ENCODE measurements around the gene HPRT1. TPM values are rescaled to one million over a fixed set of nuclear protein-coding genes. Genes with fewer than 3 reads are reported as not detected.
A peak's percentile ranks its signal among the peaks of the same experiment; 100 is the strongest.

The HPRT1 gene
- total RNA-seq, 2 donors from 2014 or later, result 19.0 to 20.0 TPM

DNA sequence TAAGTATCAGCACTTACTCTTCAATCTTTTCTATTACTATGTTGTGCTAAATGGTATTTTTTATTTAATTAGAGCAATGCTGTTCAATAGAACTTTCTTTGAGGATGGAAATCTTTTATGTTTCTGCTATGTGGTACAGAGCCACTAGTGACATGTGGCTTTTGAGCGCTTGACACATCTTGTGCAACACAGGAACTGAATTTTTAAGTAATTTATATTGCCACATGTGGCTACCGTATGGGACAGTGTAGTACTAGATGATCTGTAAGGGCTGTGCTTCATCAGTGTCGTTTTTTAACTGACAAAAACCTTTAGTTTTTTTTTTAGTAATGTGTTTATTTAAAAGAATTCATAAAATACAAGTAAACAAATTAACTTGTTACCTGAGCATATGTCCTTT lies 22.4 kb downstream of the HPRT1 start:
- peaks cover 27% of the 10 kb centered on the region for H3K9me3 Mint-ChIP-seq
- no peak overlapping the region for H3K4me3 ChIP-seq (ENCODE audit: low read length)
- no peak overlapping the region for H3K27ac Mint-ChIP-seq
- no peaks in the 10 kb centered on the region for H3K36me3 ChIP-seq (ENCODE audit: control insufficient read depth, insufficient read depth, low read length)
- H3K36me3 Mint-ChIP-seq (ENCODE audit: low read depth), result peaks cover 15% of the 10 kb centered on the region
- H3K4me3 Mint-ChIP-seq, result no peak overlapping the region
- no peak overlapping the region for H3K27ac ChIP-seq (ENCODE audit: low read depth, low read length)
- no peak for DNase-seq
- H3K27me3 ChIP-seq (ENCODE audit: control insufficient read depth, insufficient read depth, low read length, poor library complexity, severe bottlenecking), result no peaks in the 10 kb centered on the region
- no peak overlapping the region for H3K9ac ChIP-seq (ENCODE audit: extremely low read depth, low read length, poor library complexity, severe bottlenecking)
- no peaks in the 10 kb centered on the region for H3K27me3 Mint-ChIP-seq (ENCODE audit: insufficient read depth)
- no peaks in the 10 kb centered on the region for H3K9me3 ChIP-seq (ENCODE audit: control insufficient read depth, low read length)
- no peaks in the 10 kb centered on the region for H3K4me1 Mint-ChIP-seq
- no peaks in the 10 kb centered on the region for H3K4me1 ChIP-seq (ENCODE audit: control insufficient read depth, insufficient read depth, low read length)
- WGBS, 2 experiments (ENCODE audit: insufficient coverage in 1 of 2, insufficient read length in 1 of 2), result 80 to 94% methylated on average over 1 to 2 of the region's 3 CpGs
- TF ChIP-seq, protein P1, sequence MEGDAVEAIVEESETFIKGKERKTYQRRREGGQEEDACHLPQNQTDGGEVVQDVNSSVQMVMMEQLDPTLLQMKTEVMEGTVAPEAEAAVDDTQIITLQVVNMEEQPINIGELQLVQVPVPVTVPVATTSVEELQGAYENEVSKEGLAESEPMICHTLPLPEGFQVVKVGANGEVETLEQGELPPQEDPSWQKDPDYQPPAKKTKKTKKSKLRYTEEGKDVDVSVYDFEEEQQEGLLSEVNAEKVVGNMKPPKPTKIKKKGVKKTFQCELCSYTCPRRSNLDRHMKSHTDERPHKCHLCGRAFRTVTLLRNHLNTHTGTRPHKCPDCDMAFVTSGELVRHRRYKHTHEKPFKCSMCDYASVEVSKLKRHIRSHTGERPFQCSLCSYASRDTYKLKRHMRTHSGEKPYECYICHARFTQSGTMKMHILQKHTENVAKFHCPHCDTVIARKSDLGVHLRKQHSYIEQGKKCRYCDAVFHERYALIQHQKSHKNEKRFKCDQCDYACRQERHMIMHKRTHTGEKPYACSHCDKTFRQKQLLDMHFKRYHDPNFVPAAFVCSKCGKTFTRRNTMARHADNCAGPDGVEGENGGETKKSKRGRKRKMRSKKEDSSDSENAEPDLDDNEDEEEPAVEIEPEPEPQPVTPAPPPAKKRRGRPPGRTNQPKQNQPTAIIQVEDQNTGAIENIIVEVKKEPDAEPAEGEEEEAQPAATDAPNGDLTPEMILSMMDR (conservative IDR thresholded peaks at IDR 0.05), result no peak

DNA sequence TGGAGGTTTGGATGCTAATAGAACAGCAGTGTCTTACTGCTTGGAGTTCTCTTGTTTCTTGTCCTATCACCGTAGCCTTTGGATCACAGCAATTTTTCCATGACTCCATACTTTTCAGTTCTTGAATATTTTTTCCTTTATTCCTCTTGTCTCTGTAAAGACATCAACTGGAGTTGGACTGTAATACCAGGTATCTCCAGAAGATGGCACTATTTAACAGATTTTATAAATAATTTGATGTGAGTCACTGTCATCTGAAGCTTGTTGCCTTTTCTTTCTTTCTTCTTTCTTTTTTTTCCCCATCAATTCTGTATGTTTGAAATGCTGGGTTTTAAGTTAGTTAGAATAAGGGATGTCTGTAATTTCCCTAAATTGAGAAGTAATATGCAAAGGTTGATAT lies 24.1 kb downstream of the HPRT1 start:
- Histone ChIP-seq H3K9ac (ENCODE audit: extremely low read depth, low read length, poor library complexity, severe bottlenecking) (no peak overlapping the region), H3K4me1 (ENCODE audit: control insufficient read depth, insufficient read depth, low read length) (no peaks in the 10 kb centered on the region), H3K27ac (ENCODE audit: low read depth, low read length) (no peak overlapping the region), H3K4me3 (ENCODE audit: low read length) (no peak overlapping the region), H3K27me3 (ENCODE audit: control insufficient read depth, insufficient read depth, low read length, poor library complexity, severe bottlenecking) (no peaks in the 10 kb centered on the region), H3K36me3 (ENCODE audit: control insufficient read depth, insufficient read depth, low read length) (no peaks in the 10 kb centered on the region), H3K9me3 (ENCODE audit: control insufficient read depth, low read length) (no peaks in the 10 kb centered on the region)
- TF ChIP-seq, protein P1 (conservative IDR thresholded peaks at IDR 0.05), result peak; percentile 75
- H3K4me1 Mint-ChIP-seq, result no peaks in the 10 kb centered on the region
- WGBS, 2 experiments (ENCODE audit: insufficient coverage in 1 of 2, insufficient read length in 1 of 2), result 75% methylated on average over 1 of the region's 1 CpG; no CpG with 5 or more reads in 1 of the 2 experiments
- H3K36me3 Mint-ChIP-seq (ENCODE audit: low read depth), result peaks cover 11% of the 10 kb centered on the region
- H3K9me3 Mint-ChIP-seq, result peaks cover 21% of the 10 kb centered on the region
- H3K4me3 Mint-ChIP-seq, result no peak overlapping the region
- DNase-seq, result no peak
- H3K27me3 Mint-ChIP-seq (ENCODE audit: insufficient read depth), result no peaks in the 10 kb centered on the region
- H3K27ac Mint-ChIP-seq, result no peak overlapping the region

DNA sequence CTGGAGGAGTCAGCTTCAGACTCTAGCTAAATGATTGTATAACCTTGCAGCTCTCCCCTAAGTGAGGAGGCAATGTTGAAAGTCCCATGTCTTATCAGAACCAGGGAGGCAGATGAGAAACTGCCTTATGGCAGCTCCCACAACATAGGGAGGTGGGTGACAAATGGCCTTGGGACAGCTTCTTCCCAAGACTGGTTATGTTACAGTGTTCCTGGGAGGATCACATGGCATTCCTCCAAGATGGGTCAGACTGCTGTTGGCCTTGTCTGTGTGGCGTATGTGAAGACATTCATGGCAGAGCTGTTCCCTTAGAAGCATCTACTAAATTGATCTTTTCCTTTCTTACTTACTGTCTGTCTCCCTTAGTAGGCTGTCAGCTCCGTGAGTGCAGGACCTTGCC lies 42.0 kb downstream of the HPRT1 start:
- Histone ChIP-seq H3K9me3 (ENCODE audit: control insufficient read depth, low read length) (no peaks in the 10 kb centered on the region), H3K4me3 (ENCODE audit: low read length) (no peak overlapping the region), H3K36me3 (ENCODE audit: control insufficient read depth, insufficient read depth, low read length) (no peaks in the 10 kb centered on the region), H3K9ac (ENCODE audit: extremely low read depth, low read length, poor library complexity, severe bottlenecking) (no peak overlapping the region), H3K27me3 (ENCODE audit: control insufficient read depth, insufficient read depth, low read length, poor library complexity, severe bottlenecking) (no peaks in the 10 kb centered on the region), H3K4me1 (ENCODE audit: control insufficient read depth, insufficient read depth, low read length) (no peaks in the 10 kb centered on the region), H3K27ac (ENCODE audit: low read depth, low read length) (no peak overlapping the region)
- Mint-ChIP-seq H3K9me3 (peaks cover 56% of the 10 kb centered on the region), H3K27me3 (ENCODE audit: insufficient read depth) (no peaks in the 10 kb centered on the region), H3K36me3 (ENCODE audit: low read depth) (peaks cover 9% of the 10 kb centered on the region), H3K27ac (no peak overlapping the region), H3K4me1 (peaks cover 2% of the 10 kb centered on the region), H3K4me3 (no peak overlapping the region)
- DNase-seq, result no peak
- TF ChIP-seq, protein P1 (conservative IDR thresholded peaks at IDR 0.05), result no peak
- 95% methylated on average over 2 of the region's 2 CpGs; no CpG with 5 or more reads in 1 of the 2 experiments for WGBS, 2 experiments (ENCODE audit: insufficient coverage in 1 of 2, insufficient read length in 1 of 2)

Data from endodermal cell (in vitro differentiated cells).